ENCODE data around the gene C16orf92. TPM values are rescaled to one million over a fixed set of nuclear protein-coding genes. Genes with fewer than 3 reads are reported as not detected.

The C16orf92 gene
- total RNA-seq, 1 experiment from 2014 or later = not detected

DNA sequence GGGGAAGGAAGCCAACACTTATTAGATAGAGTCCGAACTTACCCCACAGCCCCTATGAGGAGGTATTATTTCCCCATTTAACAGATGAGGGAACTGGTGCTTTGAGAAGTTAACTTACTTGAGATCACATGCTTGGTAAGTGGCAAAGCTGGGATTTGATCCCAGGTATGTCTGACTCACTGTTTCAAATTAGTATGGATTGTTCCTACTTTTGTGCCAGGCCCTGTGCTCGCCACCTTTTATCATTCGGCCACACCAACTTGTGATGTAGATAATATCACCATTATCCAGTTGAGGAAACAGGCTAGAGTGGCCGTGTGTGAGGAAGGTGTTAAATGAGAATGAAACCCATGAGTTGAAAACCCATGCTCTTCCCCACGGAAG is 38.2 kb upstream of the C16orf92 start:
- Histone ChIP-seq H2AFZ (ENCODE audit: low read depth, low read length, poor library complexity, severe bottlenecking) (no peak overlapping the region), H3K27ac (ENCODE audit: low read depth, low read length) (no peak overlapping the region), H3K4me3 (replicated peaks in 1 of 2; ENCODE audit: low read depth in 1 of 2, low read length in 2 of 2) (no peak overlapping the region), H3K4me1 (ENCODE audit: control insufficient read depth in 1 of 2, insufficient read depth in 2 of 2, low read length in 2 of 2) (no peaks in the 10 kb centered on the region), H3K36me3 (ENCODE audit: control insufficient read depth in 1 of 2, insufficient read depth in 2 of 2, low read length in 2 of 2) (peaks cover 59 to 64% of the 10 kb centered on the region in 2 experiments), H3K9me3 (ENCODE audit: control insufficient read depth in 1 of 2, insufficient read depth in 1 of 2, low read depth in 1 of 2, low read length in 2 of 2) (no peaks in the 10 kb centered on the region), H3K9me2 (ENCODE audit: insufficient read depth) (no peaks in the 10 kb centered on the region), H3K79me2 (ENCODE audit: insufficient read depth, low read length) (peaks cover 14% of the 10 kb centered on the region; the same call in 1 of the 2 replicates), H3K4me2 (ENCODE audit: low read length) (no peak overlapping the region), H3K27me3 (ENCODE audit: insufficient read depth, low read length) (no peaks in the 10 kb centered on the region), H3K9ac (ENCODE audit: low read length) (no peak overlapping the region), H4K20me1 (ENCODE audit: insufficient read depth) (no peaks in the 10 kb centered on the region)
- intact Hi-C loops (cut with micrococcal nuclease) = no loop called here
- no TSS peak for BruUV-seq (replicated peaks)
- DNase-seq (ENCODE audit: low read depth, low spot score) (no peak), ATAC-seq (no peak)
- ChIA-PET CTCF (no interaction called here), RAD21 (ENCODE audit: low non-redundant PET in 1 of 2, low total read pairs in 2 of 2, uncharacterized antibody in 2 of 2, unreplicated experiment in 2 of 2) (no interaction called here), POLR2A (no interaction called here)
- no peak for TF ChIP-seq CBX3 (IDR thresholded peaks at IDR 0.05; ENCODE audit: low read depth)
- no peak for TF ChIP-seq SP1 (IDR thresholded peaks at IDR 0.05; ENCODE audit: low read depth)
- TF ChIP-seq EZH2phosphoT487 (IDR thresholded peaks at IDR 0.05; ENCODE audit: borderline replicate concordance) = no peak
- no peak for TF ChIP-seq POLR2AphosphoS5 (IDR thresholded peaks at IDR 0.05; ENCODE audit: low read depth, low read length)
- no peak for TF ChIP-seq REST (IDR thresholded peaks at IDR 0.05; ENCODE audit: low read depth)
- TF ChIP-seq SRF (IDR thresholded peaks at IDR 0.05; ENCODE audit: low read depth) = no peak
- TF ChIP-seq EZH2 (IDR thresholded peaks at IDR 0.05) = no peak
- TF ChIP-seq CTCF (IDR thresholded peaks at IDR 0.05 in 2 of 3, conservative IDR thresholded peaks at IDR 0.05 in 1 of 3; ENCODE audit: borderline replicate concordance in 1 of 3, insufficient read depth in 1 of 3, low read depth in 2 of 3, low read length in 2 of 3) = no peak
- TF ChIP-seq, protein P1, sequence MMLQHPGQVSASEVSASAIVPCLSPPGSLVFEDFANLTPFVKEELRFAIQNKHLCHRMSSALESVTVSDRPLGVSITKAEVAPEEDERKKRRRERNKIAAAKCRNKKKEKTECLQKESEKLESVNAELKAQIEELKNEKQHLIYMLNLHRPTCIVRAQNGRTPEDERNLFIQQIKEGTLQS (IDR thresholded peaks at IDR 0.05) = no peak
- TF ChIP-seq ELF1 (IDR thresholded peaks at IDR 0.05; ENCODE audit: borderline replicate concordance, low read depth) = no peak
- TF ChIP-seq EGR1 (IDR thresholded peaks at IDR 0.05; ENCODE audit: low read depth) = no peak
- no peak for TF ChIP-seq YY1 (IDR thresholded peaks at IDR 0.05; ENCODE audit: extremely low read depth, insufficient replicate concordance, low read depth, low read length)
- no peak for TF ChIP-seq POLR2A (IDR thresholded peaks at IDR 0.05; ENCODE audit: borderline replicate concordance, extremely low read depth, insufficient read depth, insufficient read length)
- TF ChIP-seq TCF7L2 (IDR thresholded peaks at IDR 0.05; ENCODE audit: borderline replicate concordance, extremely low read depth, insufficient read depth, insufficient read length) = no peak
- no peak for TF ChIP-seq ZBTB33 (IDR thresholded peaks at IDR 0.05; ENCODE audit: extremely low read depth, insufficient replicate concordance, low read length)
- no peak for TF ChIP-seq CEBPB (IDR thresholded peaks at IDR 0.05; ENCODE audit: low read depth)
- TF ChIP-seq, protein P2, sequence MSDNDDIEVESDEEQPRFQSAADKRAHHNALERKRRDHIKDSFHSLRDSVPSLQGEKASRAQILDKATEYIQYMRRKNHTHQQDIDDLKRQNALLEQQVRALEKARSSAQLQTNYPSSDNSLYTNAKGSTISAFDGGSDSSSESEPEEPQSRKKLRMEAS (IDR thresholded peaks at IDR 0.05) = no peak
- no peak for TF ChIP-seq JUND (IDR thresholded peaks at IDR 0.05)
- no peak for TF ChIP-seq ZNF274 (IDR thresholded peaks at IDR 0.05; ENCODE audit: low read depth, low read length)
- no peak for TF ChIP-seq SIN3A (IDR thresholded peaks at IDR 0.05; ENCODE audit: low read depth)
